Stimulated activated CD4-positive, alpha-beta T cell treated with anti-CD3 and anti-CD28 coated beads, Interleukin-2, amount 100 ng/mL, for 4 hours (primary cell): Measurements from ENCODE around the gene ADAMTS4.
A peak's percentile ranks its signal among the peaks of the same experiment; 100 is the strongest.

ENCODE experiments used
- DNase-seq: peaks from one replicate; pipeline ENCODE4 v3.0.0-alpha.2; 2020; ENCODE audit warnings: low read depth

ADAMTS4 gene

GRCh38 chr1:161172776-161173376 is 26.0 kb downstream of the ADAMTS4 start:
- DNase-seq: no peak

- DNase-seq: no peak
Measured at GRCh38 chr1:161172349-161172748, 26.5 kb downstream of the ADAMTS4 start.

DNA sequence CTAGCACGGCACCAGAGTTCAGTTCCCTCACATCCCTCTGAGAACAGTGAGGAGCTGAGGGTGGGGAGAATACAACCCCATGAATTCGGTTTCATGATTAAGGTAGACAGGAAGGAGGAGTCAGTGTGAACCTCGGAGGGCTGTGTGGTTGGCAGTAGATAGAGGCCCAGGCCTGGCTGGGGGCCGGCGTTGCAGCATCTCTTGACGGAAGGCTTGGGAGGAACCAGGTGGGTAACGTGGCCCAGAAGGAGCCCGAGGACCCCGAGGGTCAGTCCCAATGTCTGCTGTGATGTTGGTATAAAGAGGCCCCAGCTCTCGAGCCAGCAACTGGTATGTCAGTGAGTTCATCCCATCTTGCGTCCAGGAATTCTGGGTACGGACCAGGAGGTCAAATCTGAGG is 27.2 kb downstream of the ADAMTS4 start:
- no peak for DNase-seq

DNA sequence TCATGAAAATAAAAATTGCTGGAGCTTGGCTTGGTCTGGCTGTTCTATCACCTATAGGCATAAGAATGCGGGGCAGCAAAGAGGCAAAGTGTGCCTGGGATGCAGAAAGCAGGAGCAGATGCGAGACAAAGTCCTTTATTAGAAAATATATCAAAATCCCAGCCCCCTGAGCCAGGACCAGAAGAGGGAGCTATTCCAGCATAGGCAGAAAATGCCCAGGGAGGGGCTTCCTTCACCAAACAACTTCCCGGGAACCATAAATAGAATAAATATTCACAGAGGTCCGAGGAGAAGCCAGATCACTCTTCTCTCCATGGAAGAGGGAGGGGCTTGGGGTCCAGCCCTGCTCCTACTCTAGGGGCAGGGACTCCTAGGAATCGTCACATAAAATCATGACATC is 27.7 kb downstream of the ADAMTS4 start:
- DNase-seq: no peak

DNA sequence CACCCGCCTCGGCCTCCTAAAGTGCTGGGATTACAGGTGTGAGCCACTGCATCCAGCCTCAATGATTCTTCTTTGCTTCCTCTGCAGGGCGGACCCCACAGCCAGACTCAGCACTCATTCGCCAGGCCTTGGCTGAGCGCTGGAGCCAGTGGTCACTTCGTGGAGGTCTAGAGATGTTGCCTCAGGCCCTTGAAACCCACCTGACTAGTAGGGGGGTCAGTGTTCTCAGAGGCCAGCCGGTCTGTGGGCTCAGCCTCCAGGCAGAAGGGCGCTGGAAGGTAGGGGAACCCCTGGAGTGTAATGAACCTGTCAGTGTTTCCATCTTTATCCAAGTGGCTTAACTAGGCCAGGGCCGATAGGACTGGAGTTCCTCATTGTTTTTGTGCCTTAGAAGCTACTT is 29.9 kb downstream of the ADAMTS4 start:
- no peak for DNase-seq

GRCh38 chr1:161166669-161167548 is 31.9 kb downstream of the ADAMTS4 start:
- no peak for DNase-seq

DNA sequence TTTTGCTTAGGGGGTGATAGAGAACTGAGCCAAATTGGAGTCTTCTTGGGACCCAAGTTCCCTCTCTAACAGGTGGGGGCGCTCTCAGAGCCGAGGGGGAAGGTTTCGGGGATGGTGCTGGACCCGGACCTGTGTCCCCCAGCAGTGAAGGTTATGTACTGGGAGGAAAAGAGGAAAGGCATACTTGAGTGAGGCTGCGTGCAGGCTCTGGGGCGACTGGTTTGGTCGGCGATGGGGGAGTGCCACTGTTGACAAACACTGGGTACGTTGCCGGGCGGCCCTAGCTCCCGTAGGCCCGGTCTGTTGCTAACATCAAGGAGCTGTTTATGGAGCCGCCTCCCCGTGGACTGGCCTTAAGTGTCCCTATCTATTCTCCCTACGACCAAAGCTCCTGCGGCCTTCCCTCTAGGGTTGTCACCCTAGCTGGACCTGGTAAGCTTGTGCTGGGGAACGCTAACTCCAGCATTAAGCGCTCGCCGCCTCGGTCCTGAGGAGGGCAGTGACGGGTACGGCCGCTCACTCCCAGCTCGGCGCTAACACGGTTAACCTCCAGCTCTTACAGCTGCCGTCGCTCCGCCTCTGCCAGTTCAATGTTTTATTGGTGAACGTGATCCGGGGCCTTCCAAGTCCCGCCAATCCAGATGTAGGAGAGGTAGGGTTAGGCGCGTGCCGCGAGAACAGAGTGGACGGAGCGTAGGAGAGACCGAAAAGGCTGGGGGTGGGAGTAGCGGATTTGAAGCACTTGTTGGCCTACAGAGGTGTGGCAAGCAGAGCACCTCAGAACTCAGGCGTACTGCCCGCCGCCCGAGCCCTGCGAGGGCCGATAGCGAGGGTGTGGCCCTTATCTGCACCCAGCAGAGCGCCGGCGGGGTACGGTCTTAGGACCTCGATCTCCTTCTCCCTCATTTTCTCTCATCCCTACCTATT is 32.8 kb downstream of the ADAMTS4 start, which contains the start of gene PPOX:
PPOX (plus strand) TSS at position 685 of the 927 bp plus-strand sequence. CDS start 422 bp downstream, outside the sequence.
- DNase-seq: peak; percentile 82

DNA sequence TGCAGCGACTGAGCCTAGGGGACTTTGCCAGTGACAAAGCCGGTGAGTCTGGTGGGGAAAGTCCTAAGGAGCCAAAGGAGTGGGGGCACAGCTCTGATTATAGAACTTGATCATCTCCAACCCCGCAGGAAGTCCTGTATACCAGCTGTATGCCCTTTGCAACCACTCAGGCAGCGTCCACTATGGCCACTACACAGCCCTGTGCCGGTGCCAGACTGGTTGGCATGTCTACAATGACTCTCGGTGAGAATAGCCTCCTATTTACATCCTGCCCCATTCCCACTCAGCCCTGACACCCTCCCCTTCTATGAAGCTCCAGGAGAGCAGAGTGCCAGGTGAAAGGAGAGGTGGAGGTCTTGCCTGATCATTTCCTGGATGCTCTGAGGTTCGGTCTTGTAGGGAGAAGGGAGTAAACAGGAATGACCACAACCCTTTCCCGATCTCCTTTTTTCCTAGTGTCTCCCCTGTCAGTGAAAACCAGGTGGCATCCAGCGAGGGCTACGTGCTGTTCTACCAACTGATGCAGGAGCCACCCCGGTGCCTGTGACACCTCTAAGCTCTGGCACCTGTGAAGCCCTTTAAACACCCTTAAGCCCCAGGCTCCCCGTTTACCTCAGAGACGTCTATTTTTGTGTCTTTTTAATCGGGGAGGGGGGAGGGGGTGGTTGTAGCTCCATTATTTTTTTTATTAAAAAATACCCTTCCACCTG is 33.8 kb downstream of the ADAMTS4 start:
- no peak for DNase-seq

DNA sequence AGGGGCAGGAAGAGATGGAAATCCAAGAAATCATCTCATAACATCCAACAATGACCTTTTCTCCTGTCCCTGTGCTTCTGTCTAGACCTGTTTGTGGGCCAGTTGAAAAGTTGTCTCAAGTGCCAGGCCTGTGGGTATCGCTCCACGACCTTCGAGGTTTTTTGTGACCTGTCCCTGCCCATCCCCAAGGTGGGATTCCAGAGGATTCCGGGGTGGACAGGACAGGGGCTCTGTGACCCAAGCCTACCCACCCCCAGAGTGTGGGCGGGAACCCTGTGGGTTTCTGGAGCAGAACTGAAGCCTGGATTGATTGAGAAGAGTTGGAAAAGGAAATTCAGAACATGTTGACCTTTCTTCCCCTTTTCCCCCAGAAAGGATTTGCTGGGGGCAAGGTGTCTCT is 35.1 kb downstream of the ADAMTS4 start:
- no peak for DNase-seq

GRCh38 chr1:161162806-161163205 is 36.0 kb downstream of the ADAMTS4 start:
- DNase-seq: no peak

DNA sequence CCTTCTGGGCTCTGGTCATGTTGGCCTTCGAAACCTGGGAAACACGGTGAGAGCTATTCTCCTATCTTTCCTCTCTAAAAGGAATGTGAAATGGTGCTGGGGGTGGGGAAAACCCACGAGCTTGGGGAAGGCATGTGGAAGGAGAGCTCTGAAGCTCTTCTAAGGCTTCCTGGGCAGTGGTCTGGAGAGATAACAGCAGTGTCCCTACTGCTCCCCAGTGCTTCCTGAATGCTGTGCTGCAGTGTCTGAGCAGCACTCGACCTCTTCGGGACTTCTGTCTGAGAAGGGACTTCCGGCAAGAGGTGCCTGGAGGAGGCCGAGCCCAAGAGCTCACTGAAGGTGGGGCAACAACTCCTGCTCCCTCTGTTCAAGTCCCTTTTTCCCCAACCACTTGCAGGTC is 36.8 kb downstream of the ADAMTS4 start:
- no peak for DNase-seq

DNA sequence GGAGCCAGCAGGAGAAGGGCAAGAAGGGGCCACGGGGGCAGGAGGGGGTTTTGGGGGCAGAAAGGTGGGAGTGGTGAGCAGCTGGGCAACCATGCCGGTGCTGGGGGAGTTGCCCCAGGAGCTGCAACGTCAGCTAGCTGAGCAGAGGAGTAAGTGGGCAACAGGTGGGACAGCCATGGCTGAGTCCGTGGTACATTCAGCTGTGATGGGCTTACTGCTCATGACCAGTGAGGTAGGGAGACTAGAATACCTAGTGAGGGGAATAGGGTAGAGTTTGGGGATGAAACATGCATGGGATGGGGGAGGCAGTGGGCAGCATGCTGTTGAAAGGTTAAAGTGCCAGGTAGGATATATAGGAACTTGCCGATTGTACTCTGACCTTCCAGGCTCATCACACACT is 37.2 kb downstream of the ADAMTS4 start:
- no peak for DNase-seq

DNA sequence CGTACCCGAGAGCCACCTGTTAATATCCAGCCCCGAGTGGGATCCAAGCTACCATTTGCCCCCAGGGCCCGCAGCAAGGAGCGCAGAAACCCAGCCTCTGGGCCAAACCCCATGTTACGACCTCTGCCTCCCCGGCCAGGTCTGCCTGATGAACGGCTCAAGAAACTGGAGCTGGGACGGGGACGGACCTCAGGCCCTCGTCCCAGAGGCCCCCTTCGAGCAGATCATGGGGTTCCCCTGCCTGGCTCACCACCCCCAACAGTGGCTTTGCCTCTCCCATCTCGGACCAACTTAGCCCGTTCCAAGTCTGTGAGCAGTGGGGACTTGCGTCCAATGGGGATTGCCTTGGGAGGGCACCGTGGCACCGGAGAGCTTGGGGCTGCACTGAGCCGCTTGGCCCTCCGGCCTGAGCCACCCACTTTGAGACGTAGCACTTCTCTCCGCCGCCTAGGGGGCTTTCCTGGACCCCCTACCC is 38.1 kb downstream of the ADAMTS4 start:
- no peak for DNase-seq

DNA sequence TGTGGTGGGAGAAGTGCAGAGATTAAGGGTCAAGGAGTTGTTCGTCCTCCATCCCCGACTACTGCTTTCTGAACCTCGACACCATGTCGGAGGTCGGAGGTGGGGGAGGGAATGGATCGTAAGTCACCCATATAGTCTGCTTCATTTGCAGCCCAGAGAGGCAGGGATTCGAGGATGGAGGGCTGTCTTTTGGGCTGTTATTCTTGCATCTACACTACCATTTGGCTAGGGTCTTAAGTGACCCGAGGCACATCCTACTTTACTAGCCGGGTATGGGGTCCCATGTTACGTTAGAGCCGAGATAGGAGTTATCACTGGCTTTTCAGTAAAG is 39.0 kb downstream of the ADAMTS4 start:
- DNase-seq: no peak

DNA sequence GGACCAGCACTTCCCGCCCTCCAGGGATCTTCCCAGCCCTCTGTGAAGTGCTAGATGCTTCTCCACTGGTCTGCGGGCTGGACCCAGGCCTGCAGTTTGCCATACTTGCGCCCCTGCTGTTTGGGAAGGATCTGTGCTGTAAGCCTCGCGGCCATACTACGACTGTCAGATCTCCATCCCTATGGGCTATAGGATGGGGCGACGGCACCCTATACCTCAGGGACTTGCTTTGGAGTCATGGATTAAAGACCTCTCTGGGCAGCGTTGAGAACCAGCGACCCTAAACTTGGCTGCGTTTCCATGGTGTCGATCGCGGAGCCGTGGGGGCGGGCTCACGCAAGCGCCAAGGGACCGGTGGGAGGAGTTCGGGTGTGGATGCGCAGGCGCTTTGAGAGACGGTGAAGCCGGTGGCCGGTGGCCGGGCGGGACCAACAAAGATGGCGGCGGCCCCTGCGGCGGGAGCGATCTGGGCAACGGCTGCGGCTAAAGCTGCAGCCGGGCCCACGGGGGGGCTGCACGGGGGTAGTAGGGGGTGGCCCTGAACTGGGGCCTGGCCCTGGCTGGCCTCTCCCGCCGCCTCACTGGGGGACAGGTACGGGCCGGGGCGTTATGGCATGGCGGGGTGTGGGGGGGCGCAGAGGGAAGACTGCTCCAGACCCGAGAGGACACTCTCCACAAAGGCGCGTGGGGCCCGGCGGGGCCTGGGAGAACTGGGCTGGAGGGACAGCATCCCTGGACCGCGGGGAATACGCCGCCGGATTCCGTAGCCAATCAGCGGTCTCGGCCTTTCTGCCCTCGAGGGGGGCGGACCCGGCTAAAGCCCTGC is 39.6 kb downstream of the ADAMTS4 start, which contains the start of gene USP21:
USP21 (plus strand) TSS at position 414 of the 826 bp plus-strand sequence. CDS start 1,141 bp downstream, outside the sequence.
- peak; percentile 87 for DNase-seq

- no peak for DNase-seq
Measured at GRCh38 chr1:161158316-161159010, 40.4 kb downstream of the ADAMTS4 start.

DNA sequence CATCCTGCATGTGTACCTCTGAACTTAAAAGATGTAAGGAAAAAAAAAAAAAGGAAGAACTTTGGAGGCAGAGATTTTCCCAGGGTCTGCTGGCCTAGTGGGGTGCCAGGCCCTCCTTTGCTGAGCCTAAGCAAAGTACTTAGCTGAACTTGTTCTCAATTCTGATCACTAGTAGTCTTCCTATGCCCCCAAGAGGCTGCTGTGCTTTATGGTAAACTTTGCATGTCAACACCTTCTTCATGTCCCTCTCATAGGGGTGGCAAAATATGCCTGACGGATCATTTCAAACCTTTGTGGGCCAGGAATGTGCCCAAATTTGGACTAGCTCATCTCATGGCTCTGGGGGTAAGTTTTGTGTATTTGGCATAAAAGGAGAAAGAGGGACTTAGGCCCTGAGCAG is 41.0 kb downstream of the ADAMTS4 start:
- no peak for DNase-seq

GRCh38 chr1:161153682-161154337 is 45.0 kb downstream of the ADAMTS4 start, which contains the start of gene UFC1:
TSS of gene UFC1 (plus strand) at chr1:161153978. CDS start at chr1:161153998, 20 bp downstream.
- DNase-seq: peak; percentile 70

DNA sequence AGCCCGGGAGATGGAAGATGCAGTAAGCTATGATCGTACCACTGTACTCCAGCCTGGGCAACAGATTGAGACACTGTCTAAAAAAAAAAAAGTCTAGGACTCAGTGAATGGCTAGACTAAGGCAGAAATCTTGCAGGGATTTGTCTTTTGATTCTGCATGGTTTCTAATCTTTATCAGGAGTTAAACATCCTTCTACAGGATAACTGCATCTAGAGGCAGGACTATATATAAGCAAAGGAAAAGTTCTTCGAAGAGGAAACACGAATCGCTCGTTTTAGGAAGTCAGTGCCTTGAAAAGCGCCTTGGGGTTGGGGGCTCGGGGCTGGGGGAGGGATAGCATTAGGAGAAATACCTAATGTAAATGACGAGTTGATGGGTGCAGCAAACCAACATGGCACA is 45.7 kb downstream of the ADAMTS4 start:
- no peak for DNase-seq
